Measurements from ENCODE around the gene PRR18.
"Not testable (repeated sequence)": the region's sequence is repeated elsewhere in the genome, so short reads cannot be mapped to it uniquely, and the experiment has no call there.

PRR18 gene, protein sequence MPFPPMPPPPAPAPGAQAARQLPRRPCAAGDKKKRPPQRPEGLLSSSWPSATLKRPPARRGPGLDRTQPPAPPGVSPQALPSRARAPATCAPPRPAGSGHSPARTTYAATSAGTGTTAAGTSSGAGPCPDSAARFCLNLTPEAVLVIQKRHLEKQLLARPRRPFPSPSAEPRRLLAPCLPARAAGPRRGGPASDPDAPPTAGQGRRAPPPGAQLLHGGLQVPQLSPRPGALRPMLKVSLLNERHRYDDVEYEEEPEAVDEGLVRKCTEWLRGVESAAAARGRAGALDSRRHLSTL

GRCh38 chr6:166308033-166308768, at the start of gene PRR18:
Gene PRR18 (minus strand): TSS chr6:166308392. CDS start chr6:166308142, 250 bp downstream.
- peak in 49 of 58 donors; percentile 38 to 87 (median 73) for DNase-seq

DNA sequence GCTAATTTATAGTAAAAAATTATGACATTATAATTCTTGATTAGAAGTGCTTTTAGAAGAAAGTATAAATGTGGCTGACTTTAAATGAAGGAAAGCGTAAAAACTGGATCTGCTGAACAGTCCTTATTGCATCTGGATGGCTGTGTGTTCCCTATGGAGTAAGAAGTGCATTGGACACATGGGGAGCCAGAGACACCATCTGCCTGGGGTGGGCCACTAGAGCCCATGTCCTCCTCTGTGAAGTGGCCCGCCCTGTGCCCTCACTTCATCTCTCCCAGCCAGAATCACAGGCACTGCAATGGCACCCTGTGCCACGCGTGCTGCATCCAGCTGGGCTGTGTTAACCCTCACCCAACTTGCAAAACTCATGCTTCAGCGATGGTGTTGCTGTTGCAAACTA, 47.4 kb upstream of the PRR18 start:
- no peak for DNase-seq

DNA sequence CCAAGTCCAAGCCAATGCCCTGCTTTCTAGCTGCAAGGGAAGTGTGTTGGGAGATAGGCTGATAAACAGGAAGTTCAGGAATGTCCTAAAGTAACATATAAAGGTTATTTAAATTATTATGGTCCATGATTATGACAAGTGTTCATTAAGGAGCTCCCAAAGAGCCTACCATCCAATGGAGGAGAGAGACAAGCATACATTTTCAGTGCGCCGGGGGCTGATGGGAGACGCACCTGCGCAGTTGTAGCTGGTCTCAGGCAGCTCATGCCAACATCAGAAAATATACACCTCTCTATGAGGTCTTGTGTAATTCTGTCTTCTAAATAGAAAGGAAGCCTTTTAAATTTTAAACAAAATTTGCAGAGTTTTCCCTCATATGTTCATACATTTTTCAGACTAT, 46.8 kb upstream of the PRR18 start:
- no peak for DNase-seq

DNA sequence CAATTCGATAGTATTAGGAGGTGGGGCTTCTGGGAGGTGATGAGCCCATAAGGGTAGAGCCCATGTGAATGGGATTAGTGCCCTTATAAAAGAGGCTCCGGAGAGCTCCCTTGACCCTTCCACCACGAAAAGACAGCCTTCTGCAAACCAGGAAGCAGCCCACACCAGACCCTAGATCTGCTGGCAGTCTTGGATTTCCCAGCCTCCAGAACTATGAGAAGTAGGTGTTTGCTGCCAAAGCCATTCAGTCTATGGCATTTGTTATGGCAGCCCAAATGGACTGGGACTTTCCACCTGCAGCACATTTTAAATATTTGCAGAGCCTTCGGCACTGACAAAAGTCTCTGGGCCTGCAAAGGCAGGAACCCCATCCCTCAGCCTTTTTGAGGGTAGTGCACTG, 46.0 kb upstream of the PRR18 start:
- DNase-seq = no peak

- DNase-seq = no peak
These were observed 45.3 kb upstream of the PRR18 start for GRCh38 chr6:166353507-166353906.

GRCh38 chr6:166352923-166353322, 44.7 kb upstream of the PRR18 start:
- DNase-seq = no peak

DNA sequence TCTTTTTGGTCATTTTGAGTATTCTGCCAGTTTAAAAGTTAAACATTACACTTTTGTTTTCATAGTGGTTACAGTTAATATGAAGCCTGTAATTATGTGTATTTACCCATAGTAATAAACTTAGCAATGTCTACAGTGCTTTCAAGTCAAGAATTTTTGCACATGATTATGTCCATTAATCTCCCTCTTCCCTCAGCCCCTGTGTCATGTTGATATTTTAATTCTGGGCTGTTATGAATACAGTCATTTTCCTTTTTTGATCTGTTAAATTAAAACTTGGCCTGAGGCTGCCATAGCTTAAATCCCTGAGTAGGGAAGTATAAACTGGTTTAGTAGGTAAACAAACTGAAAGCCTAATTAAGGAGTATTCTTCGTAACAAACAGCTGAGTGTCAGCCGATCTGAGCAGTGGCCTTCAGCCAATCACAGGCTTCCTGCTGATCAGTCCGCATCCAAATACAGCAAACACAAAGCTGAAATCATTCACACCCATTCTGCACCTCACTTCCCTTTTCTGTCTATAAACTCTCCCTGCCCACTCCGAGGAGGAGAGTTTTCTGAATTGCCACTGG, 43.6 kb upstream of the PRR18 start:
- DNase-seq = peak in 13 of 58 donors; percentile 14 to 56 (median 22)

DNA sequence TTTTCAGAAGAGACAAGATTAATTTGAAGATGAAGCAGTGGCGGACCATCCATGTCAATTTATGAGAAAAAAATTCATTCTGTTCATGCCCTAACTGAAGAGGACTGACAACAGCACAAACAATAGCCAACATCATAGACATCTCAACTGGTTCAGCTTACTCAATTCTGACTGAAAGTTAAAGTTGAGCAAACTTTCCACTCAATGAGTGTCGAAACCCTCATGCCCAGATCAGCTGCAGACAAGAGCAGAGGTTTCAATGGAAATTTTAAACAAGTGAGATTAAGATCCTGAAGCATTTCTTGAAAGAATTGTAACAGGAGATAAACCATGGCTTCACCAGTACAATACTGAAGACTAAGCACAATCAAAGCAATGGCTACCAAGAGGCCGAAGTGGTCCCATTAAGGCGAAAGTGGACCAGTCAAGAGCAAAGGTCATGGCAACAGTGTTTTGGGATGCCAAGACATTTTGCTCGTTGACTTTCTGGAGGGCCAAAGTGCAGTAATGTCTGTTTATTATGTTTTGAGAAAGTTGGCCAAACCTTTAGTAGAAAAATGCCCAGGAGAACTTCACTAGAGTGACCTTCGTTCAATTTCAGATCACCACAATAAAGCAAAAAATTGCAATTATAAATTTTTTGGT, 40.2 kb upstream of the PRR18 start:
- no peak for DNase-seq

DNA sequence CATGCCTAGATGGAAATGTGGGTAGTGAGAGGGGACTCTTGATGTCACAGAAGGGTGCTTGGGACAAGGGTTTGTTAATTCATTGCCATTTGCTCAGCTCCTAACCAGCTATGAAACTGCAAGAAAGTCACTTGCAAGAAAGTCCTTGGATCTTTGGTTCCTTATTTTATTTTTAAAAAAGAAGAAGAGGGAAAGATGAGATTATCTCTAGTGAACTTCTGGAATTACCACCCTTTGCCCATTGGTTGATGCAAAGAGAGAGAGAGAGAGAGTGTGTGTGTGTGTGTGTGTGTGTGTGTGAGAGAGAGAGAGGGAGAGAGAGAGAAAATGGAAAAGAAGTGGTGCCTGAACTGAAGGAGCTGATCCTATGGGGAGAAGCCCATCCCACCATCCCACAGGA, 38.8 kb upstream of the PRR18 start:
- no peak for DNase-seq

GRCh38 chr6:166346449-166346848, 38.3 kb upstream of the PRR18 start:
- no peak for DNase-seq

- DNase-seq = not testable (repeated sequence)
These were observed 37.5 kb upstream of the PRR18 start for GRCh38 chr6:166345672-166346071.

DNA sequence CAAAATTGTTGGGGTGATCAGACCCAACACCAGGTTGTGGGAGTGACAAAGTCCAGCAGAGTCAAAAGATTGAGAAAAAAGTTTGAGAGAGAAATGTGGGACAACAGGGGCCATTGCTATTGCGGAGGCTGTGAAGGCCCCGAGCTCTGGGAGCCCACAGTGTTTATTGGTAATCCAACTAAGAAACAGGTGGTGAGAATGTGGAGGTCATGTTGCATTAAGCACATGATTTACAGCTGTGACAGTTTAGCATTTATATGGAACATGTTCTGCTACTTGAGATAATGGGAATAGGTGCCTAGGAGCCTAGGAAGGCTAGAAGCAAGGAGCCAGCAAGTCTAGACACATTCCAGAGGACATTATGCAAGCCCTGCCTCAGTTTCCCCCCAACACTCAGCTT, 36.7 kb upstream of the PRR18 start:
- DNase-seq = not testable (repeated sequence)

GRCh38 chr6:166344240-166344639, 36.0 kb upstream of the PRR18 start:
- DNase-seq = no peak

DNA sequence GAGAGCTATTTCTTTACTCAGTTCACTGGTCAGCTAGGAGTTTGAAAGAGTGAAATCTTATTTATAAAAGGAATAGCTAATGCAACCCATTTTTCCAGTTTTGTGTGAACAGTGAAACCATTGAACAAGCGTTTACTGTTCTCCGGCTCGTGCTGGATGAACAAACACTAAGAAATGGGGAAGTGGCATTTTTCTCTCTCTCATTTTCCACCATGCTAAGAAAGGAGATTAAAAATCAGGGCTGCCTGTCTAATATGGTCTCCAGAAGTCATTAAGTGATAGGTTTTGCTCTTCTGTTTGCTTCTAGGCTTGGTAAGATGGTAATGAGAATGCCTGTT, 34.9 kb upstream of the PRR18 start:
- DNase-seq = no peak

- peak in 57 of 58 donors; percentile 17 to 87 (median 75) for DNase-seq
These were observed 34.4 kb upstream of the PRR18 start, which contains the start of gene SFT2D1 for GRCh38 chr6:166342349-166343149. Gene SFT2D1 (minus strand): TSS chr6:166342545. CDS start chr6:166342481, 64 bp downstream.

GRCh38 chr6:166341977-166342348, 33.8 kb upstream of the PRR18 start:
- no peak for DNase-seq

GRCh38 chr6:166341464-166341863, 33.3 kb upstream of the PRR18 start:
- no peak for DNase-seq

- no peak for DNase-seq
These were observed 30.7 kb upstream of the PRR18 start for GRCh38 chr6:166338854-166339253.

- no peak for DNase-seq
These were observed 28.7 kb upstream of the PRR18 start for GRCh38 chr6:166336847-166337246.

- no peak for DNase-seq
These were observed 27.4 kb upstream of the PRR18 start for GRCh38 chr6:166335378-166336302.

Data from anterior cingulate cortex (tissue), 58 donors.